GM21360 (cell line): ENCODE data around the gene TAF7.
A peak's percentile ranks its signal among the peaks of the same experiment; 100 is the strongest.
"Not testable (repeated sequence)": the region's sequence is repeated elsewhere in the genome, so short reads cannot be mapped to it uniquely, and the experiment has no call there.

Source experiments
- ATAC-seq: cut with Tn5 transposase; IDR thresholded peaks from one replicate; pipeline ENCODE4 v1.9.1; 2021; ENCODE audit warnings: mild to moderate bottlenecking, moderate library complexity; ENCODE audit not compliant: unreplicated experiment

TAF7 gene

DNA sequence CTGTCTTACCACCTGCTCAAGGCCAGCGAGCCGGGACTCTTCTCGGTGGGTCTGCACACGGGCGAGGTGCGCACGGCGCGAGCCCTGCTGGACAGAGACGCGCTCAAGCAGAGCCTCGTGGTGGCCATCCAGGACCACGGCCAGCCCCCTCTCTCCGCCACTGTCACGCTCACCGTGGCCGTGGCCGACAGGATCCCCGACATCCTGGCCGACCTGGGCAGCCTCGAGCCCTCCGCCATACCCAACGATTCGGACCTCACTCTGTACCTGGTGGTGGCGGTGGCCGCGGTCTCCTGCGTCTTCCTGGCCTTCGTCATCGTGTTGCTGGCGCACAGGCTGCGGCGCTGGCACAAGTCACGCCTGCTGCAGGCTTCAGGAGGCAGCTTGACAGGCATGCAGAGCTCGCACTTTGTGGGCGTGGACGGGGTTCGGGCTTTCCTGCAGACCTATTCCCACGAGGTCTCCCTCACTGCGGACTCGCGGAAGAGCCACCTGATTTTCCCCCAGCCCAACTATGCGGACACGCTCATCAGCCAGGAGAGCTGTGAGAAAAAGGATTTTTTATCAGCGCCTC lies 20.3 kb upstream of the TAF7 start:
- ATAC-seq = not testable (repeated sequence)

DNA sequence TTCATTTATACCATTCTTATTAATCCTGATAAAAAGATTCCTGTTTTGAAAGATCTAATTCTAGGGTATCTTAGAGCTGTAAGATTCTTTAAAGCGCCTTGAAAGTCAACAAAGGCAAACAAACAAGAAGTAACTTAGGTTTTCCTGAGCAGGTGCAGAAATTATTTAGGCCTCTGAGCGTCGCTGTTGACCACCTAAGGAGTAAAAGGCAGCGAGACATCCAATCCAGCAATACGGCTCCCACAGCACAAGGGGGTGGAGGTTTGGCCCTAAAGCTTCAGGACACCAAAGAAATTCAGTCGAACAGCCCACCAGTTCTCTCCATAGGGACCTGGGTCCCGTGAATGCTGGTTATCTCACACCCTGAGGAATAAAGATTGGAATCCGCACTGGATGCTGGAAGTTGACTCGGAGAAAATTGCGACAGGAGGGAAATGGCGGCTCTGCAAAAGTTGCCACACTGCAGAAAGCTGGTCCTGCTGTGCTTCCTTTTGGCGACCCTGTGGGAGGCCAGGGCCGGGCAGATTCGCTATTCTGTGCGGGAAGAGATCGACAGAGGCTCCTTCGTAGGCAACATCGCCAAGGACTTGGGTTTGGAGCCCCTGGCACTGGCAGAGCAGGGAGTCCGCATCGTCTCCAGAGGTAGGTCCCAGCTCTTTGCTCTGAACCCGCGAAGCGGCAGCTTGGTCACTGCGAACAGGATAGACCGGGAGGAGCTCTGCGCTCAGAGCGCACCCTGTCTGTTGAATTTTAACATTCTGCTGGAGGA lies 18.1 kb upstream of the TAF7 start, which contains the start of gene PCDHGA2:
PCDHGA2 (plus strand) TSS at position 223 of the 769 bp plus-strand sequence.
- ATAC-seq = peak; percentile 76

- ATAC-seq = not testable (repeated sequence)
Measured at GRCh38 chr5:141332571-141332970, 12.0 kb upstream of the TAF7 start.

DNA sequence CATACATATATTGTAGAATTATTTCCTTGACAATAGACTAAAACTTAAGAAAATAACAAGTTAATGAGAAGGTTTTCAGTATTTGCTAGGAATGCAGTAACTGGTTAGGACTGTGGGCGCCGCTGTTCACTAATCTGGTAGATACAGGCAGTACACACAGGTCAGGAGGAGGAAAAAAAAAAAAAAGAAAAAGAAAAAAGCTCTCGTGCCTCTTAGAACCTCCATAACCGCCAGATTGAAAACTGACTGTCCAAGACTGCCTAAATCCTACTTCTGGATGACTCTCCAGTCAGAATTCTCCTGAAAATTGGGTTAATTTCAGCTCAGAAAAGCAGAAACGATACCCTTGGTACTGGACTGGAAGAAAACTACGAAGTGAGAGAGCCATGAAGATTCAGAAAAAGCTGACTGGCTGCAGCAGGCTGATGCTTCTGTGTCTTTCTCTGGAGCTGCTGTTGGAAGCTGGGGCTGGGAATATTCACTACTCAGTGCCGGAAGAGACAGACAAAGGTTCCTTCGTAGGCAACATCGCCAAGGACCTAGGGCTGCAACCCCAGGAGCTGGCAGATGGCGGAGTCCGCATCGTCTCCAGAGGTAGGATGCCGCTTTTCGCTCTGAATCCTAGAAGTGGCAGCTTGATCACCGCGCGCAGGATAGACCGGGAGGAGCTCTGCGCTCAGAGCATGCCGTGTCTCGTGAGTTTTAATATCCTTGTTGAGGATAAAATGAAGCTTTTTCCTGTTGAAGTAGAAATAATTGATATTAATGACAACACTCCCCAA lies 9.9 kb upstream of the TAF7 start, which contains the start of gene PCDHGA1:
PCDHGA1 (plus strand) TSS at position 216 of the 782 bp plus-strand sequence.
- peak; percentile 48 for ATAC-seq

DNA sequence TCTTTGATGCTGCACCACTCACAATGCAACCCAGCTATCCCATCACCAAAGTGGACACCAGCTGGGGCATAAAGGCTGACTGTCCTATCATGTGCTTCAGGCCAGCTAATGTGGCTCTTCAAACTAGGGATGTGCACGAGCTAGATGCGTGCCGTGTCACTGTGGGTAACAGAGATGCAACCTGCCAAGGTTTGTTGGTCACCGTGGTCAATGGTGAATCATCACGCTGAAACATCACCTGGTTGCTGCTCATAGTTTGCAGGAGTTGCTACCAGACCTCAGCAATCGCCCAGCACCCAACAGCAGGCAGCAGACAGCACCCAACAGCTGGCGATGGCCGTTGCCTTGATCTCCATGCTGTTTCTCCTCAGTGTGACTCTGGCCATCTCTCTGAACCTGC lies 7.6 kb upstream of the TAF7 start:
- no peak for ATAC-seq

- ATAC-seq = peak; percentile 84
Measured at GRCh38 chr5:141326088-141326854, 5.7 kb upstream of the TAF7 start.

GRCh38 chr5:141322261-141322660 lies 1.7 kb upstream of the TAF7 start:
- no peak for ATAC-seq

DNA sequence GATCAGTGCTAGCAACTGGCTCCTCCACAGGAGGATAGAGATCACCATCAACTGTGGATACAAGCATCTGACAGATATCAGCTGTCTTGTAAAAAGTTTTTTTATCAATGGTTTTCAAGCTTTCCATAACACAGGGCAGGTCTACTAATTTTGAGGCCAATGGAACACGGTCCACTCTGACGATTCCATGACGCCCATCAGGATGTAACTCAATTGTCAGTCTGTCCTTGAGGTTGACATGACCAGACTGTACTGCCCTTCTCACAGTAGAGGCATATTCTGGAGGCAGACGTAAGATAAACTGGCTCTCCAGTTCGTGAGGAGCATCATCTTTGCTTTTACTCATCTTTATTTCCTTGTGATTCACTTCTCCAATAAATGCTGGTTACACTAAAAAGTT lies 885 bp downstream of the TAF7 start:
- no peak for ATAC-seq

- no peak for ATAC-seq
Measured at GRCh38 chr5:141319202-141319601, 1.4 kb downstream of the TAF7 start.

DNA sequence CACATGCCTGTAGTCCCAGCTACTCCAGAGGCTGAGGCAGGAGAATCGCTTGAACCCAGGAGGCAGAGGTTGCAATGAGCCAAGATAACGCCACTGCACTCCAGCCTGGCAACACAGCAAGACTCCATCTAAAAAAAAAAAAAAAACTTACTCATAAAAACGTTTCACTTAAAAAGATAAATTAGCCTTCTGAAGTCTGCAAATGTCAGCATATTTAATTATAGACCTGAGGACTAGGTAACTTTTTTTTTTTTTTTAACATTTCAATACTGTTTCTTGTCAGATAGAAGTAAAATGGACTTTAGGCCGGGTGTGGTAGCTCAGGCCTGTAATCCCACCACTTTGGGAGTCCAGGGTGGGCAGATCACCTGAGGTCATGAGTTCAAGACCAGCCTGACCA lies 3.6 kb downstream of the TAF7 start:
- not testable (repeated sequence) for ATAC-seq

DNA sequence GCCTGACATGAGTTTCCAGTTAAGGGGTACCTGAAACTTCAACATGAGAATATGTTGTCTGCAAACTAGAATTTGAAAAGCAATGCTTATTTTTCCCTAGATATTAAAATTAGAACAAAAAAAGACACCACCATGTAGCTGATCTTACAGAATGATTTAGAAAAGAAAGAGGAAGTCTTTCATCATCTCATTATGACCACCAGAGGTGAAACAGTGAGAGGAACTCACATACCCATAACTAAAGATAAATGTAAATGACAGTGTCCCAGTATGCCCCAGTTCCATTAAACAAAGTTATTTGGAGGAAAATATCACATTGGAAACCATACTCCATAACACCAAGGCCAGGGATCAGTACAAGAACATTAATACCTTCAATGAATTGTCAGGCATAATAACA lies 6.9 kb downstream of the TAF7 start:
- ATAC-seq = no peak

GRCh38 chr5:141306630-141307029 lies 14.0 kb downstream of the TAF7 start:
- ATAC-seq = no peak

GRCh38 chr5:141303756-141304155 lies 16.8 kb downstream of the TAF7 start, which contains the start of gene SLC25A2:
SLC25A2 (minus strand) TSS chr5:141304049; CDS start chr5:141303865, 184 bp downstream.
- no peak for ATAC-seq

- no peak for ATAC-seq
Measured at GRCh38 chr5:141298376-141298775, 22.2 kb downstream of the TAF7 start.

DNA sequence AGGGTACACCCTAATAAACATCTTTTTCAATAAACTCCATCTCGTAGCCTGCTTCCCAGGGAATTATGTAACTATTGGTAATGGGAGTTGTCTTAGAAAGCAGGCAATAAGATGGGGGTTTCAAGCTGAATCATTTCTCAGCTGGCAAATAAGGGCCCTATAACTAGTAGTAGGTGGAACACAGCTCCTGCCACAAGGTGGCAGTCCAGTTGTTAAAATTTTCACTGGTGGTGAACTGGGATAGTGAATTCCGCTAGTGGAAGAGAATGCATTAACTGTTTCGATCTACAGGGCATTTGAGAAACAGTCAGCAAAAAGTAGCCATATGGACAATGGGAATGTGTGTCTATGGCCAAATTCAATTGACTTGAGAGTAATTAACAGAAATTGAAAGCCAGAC lies 47.7 kb downstream of the TAF7 start:
- ATAC-seq = no peak

DNA sequence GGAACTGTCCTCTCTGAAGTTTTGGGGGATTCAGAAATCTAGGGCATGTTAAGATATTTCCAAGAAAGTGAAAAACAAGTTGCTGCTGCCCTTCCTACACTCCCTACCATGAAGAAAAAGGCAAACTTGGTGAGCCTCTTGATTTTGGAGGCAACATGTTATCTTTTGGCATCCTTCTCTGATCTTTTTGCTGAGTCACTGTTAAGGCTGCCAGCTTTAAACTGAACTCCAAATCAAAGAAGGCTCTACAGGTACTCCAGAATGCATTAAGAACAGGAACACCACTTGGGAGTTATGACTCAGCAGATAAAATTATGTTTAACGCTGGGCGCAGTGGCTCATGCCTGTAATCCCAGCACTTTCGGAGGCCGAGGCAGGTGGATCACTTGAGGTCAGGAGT lies 51.4 kb downstream of the TAF7 start:
- ATAC-seq = no peak
